Glomerular visceral epithelial cell (primary cell): ENCODE data around the gene CRTAC1.
"Not testable (repeated sequence)": the region's sequence is repeated elsewhere in the genome, so short reads cannot be mapped to it uniquely, and the experiment has no call there.

ENCODE experiments used
- DNase-seq: peaks from one replicate; pipeline ENCODE4 v3.0.0-alpha.2; 2016; ENCODE audit errors: extremely low spot score

The CRTAC1 gene

GRCh38 chr10:97869091-97870042 lies 161.1 kb downstream of the CRTAC1 start:
- DNase-seq = peak; percentile 93

- no peak for DNase-seq
Observed at GRCh38 chr10:97868134-97868685, 162.2 kb downstream of the CRTAC1 start.

GRCh38 chr10:97867220-97867800 lies 163.1 kb downstream of the CRTAC1 start:
- DNase-seq = no peak

- no peak for DNase-seq
Observed at GRCh38 chr10:97866524-97867219, 163.7 kb downstream of the CRTAC1 start.

- DNase-seq = no peak
Observed at GRCh38 chr10:97865488-97865887, 164.9 kb downstream of the CRTAC1 start.

GRCh38 chr10:97863808-97864207 lies 166.6 kb downstream of the CRTAC1 start:
- DNase-seq = no peak

- DNase-seq = no peak
Observed at GRCh38 chr10:97861924-97862323, 168.5 kb downstream of the CRTAC1 start.

GRCh38 chr10:97861097-97861750 lies 169.2 kb downstream of the CRTAC1 start:
- DNase-seq = peak; percentile 83

- peak; percentile 30 for DNase-seq
Observed at GRCh38 chr10:97858001-97858439, 172.4 kb downstream of the CRTAC1 start.

- no peak for DNase-seq
Observed at GRCh38 chr10:97854743-97855142, 175.7 kb downstream of the CRTAC1 start.

GRCh38 chr10:97852840-97853405 lies 177.5 kb downstream of the CRTAC1 start:
- no peak for DNase-seq

GRCh38 chr10:97852277-97852676 lies 178.1 kb downstream of the CRTAC1 start:
- DNase-seq = no peak

GRCh38 chr10:97851341-97852001 lies 178.9 kb downstream of the CRTAC1 start:
- DNase-seq = no peak

- no peak for DNase-seq
Observed at GRCh38 chr10:97850446-97850845, 180.0 kb downstream of the CRTAC1 start.

- peak; percentile 52 for DNase-seq
Observed at GRCh38 chr10:97849687-97850402, 180.6 kb downstream of the CRTAC1 start, which contains the start of gene GOLGA7B. Gene GOLGA7B (plus strand): TSS chr10:97849843. CDS start chr10:97850304, 461 bp downstream.

- DNase-seq = no peak
Observed at GRCh38 chr10:97849103-97849686, 181.2 kb downstream of the CRTAC1 start.

- no peak for DNase-seq
Observed at GRCh38 chr10:97844678-97845077, 185.7 kb downstream of the CRTAC1 start.

GRCh38 chr10:97843972-97844371 lies 186.4 kb downstream of the CRTAC1 start:
- DNase-seq = not testable (repeated sequence)

- DNase-seq = peak; percentile 50
Observed at GRCh38 chr10:97843281-97843671, 187.1 kb downstream of the CRTAC1 start.
